Activated CD4-positive, CD25-positive, alpha-beta regulatory T cell treated with anti-CD3 and anti-CD28 coated beads, Interleukin-2, amount 50 U/mL, for 24 hours (primary cell): ENCODE data around the gene CSGALNACT2.

ENCODE experiments used
- ATAC-seq, 2 donors: fragments of 150-1000 bp; cut with Tn5 transposase; one replicate each; pipeline ENCODE4 v1.10.0; 2021; ENCODE audit warnings: mild to moderate bottlenecking in 1 of 2, moderate library complexity in 1 of 2

CSGALNACT2 gene

DNA sequence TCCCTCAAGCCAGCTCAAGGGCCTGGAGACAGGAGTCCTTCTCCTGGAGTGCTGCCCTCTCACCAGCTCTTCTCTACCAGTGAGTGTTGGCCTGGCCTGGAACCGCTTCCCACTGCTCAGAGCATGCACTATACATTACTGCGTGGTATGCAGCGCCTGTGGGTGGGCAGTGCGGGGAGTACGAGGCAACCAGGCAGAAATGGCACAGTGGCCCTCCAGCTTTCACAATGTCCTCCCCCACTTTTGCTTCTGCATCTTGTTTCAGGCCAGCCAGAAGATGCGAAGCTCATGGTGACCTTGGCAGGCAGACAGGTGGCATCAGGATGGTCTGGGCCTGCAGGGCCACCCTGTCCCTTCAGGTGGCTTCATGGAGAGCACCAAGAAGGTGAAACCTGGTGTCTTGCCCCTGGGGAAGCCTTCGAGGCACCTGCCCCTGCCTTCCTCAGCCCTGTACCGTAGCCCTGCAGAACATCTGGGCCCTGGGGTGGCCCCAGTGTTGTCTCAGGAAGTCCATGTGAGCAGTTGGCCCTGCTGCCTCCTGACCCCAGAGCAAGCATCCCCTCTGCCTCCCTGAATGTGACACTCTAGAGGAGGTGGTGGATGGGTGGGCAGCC, 92.8 kb downstream of the CSGALNACT2 start:
- ATAC-seq, result no peak

DNA sequence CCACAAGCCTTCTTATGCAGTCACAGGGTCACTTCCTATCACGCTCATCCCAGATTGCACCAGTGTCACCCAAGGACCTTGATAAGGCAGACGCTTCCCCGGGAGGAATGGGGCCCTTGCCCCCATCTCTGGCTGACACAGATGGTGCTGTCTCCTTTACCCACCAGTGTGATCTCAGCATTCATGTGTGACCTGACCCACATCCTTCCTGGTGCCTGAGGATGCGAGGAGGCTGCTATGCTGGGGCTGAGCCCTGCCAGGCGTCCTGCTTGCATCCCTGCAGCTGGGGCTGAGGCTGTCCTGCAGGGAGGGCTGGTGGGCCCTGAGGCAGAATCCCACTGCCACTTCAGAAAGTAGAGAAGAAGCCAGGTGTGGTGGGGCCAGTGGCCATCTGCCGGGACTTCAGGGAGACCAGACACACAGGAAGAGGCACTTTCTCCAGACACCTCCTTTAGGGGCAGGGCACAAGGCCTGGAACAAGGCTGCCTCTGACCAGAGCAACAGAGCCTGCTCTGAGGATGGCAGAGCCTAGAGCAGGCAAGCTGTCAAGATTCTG, 93.4 kb downstream of the CSGALNACT2 start:
- no peak for ATAC-seq

DNA sequence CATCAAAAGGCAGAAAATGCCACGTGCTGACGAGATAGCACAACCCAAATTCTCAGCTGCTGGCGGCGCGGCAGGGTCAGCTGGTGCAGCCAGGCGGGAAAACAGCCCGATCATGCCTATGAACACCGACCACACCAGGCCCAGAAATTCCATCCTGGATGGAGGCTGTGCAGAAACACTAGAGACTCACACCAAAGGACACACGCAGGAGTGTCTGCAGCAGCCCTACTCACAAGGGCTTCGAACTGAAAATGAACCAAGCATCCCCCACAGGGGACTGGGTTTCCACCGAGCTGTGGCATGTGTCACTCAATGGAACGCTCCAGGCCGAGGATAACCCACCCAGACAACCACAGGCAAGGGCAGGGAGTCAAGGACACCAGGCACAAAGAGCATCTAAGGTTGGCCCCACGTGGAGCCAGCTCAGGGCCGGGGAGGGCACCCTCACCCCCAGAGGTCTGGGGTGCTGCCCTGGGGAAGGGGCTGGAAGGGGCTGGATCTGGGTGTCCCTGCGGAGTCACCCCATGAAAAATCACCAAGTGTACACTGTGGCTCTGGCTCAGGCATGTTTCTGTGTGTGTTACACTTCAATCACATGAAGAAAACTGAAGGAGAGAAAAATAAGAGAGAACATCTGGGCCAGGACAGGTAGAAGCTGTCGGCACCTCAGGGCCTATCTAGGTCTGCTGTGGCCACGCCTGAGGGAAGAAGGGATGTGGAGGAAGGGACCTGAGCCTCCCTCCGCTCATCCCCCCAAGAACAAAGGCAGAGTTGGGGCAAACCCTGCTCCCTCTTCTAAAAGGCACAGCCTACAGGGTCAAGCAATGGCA, 95.6 kb downstream of the CSGALNACT2 start:
- ATAC-seq, result no peak

DNA sequence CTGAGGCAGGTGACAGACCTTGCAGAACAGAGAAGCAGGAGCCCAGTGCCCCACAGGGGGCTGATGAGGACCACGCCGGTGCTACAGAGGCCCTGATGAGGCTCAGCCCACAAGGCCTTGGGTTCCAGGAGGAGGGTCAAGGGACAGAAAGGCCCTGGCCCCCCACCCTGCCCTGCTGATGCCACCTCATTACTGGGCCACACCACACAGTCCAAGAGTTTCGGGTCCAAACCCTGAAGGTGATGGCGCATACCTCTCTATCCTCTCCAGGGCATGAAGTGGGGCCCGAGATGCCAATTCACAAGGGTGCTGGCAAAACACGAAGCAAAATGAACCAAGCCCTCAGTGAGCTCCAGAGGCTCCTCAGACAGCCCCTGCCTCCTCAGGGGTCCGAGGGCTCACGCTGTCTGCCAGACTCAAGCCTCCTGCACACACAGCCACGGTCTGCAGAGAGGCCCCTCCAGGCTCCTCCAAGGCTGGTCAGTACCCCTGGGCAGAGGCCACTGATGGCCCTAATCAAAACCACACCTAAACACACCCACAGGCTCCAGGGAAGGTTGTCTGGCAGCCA, 96.3 kb downstream of the CSGALNACT2 start:
- ATAC-seq, result no peak
